HG03342 (cell line): ENCODE data around the gene RTP5.

Experiments
- ATAC-seq: cut with Tn5 transposase; IDR thresholded peaks from one replicate; pipeline ENCODE4 v1.9.1; 2021; ENCODE audit warnings: mild to moderate bottlenecking, moderate library complexity; ENCODE audit not compliant: unreplicated experiment

The RTP5 gene

DNA sequence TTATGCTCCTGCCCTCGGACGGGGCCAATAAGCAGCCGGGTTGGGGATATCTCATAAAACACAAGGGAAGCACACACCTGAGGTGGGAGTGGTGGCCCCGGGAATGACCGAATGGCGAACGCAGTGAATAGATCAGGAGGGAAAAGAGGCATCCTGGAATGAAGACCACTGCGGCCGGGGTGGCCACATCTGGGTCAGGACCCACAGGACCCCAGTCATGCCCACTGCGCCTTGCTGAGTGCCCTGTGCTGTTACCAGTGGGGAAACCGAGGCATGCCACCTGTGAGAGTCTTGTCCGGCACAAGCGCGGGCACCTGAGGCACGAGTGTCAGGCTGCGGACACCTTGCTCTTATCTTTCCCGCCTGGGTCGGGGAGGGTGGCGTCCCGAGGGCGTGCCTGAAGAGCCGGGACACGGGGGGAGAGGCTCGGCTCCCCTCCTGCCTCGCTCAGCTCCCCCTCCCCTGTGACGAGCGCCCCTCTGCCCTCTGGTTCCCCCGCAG, 12.4 kb upstream of the RTP5 start:
- no peak for ATAC-seq

DNA sequence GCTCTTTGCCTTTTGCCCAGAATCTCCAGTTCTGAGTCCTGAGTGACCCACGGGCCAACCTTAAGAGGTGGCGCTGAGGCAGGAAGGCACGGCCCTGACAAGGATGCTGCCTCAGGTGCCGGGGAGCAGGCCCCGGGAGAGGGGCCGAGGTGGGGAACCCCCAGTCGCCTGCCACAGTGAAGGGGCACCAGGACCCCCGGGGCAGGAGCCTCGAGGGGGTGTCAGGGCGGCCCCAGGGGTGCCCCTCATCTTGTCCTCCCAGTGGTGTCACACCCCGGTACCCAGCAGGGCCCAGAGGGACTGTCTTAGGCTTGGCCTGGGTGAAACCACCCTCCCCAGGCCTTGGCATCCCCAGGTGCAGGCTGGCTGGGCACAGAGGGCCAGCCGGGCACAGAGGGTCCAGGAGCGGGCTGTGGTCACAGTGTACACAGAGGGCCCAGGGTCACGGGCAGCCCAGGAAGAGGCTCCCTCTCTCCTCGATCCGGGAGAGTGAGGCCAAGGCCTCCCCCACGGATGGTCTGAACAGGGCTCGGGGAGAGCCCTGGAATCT, 11.9 kb upstream of the RTP5 start:
- ATAC-seq = no peak

GRCh38 chr2:241858206-241859016, 11.1 kb upstream of the RTP5 start, which contains the start of gene PDCD1:
PDCD1 (minus strand) TSS chr2:241858894; CDS start chr2:241858838, 56 bp downstream.
- peak; percentile 41 for ATAC-seq

DNA sequence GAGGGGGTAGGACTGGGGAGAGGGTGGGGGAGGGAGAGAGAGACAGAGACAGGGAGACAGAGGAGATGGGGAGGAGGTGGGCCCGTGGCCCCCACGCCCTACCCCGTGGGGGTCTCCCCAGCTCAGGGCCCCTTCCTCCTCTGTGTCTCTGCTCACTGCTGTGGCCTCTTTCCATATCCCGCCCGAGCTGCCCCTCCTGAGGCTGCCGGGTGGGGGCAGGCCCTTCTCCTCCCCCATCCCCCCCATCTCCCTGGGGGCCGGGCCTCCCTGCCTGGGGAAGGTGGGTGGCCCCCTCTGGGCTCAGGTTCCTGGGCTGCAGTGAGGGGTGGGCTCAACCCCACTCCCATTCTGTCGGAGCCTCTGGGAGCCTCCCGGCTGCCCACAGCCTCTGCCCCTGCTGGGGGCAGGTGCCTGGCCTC, 10.5 kb upstream of the RTP5 start:
- peak; percentile 16 for ATAC-seq

- peak; percentile 46 for ATAC-seq
Observed at GRCh38 chr2:241859436-241860183, 9.9 kb upstream of the RTP5 start.

DNA sequence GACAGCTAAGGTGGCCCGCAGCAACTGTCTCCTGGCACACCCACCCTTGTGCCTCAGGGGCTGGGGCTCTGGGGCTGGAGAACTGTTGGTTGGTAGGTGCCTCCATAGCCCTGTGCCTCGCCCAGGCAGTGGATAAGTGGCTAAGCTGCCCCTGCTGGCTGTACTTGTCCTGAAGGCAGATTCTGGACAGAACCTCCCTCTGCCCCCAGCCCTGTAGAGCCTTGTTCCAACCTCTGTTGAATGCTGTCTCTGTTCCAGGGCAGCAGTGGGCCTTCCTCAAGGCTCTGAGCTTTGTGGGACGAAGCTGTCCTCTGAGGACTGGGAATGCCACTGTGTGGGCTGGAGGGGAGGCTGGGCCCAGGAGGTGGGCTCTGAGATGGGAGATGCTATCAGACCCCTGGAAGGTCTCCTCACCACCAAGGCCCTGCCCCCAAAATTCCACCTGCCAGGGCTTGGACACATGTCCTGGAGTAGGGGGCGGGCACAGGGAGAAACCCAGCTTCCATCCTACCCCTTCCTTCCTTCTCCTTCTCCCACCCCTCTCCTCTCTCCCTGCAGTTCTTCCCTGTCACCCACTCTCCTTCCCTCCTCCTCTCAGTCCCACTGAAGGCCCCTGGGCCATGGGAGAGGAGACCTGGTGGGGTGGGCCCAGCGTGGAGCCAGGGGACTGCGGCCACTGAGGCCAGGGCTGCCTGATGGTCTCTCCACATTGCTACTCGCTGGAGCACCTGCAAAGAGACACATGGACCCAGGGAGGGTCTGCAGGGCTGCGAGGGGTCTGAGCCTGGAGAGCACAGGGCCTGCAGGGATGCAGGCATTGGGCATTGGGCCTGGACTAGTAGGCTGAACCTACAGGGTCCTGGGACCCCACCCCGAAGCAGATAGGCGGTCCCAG, 9.1 kb upstream of the RTP5 start:
- ATAC-seq = no peak

- ATAC-seq = no peak
Observed at GRCh38 chr2:241861264-241861663, 8.3 kb upstream of the RTP5 start.

DNA sequence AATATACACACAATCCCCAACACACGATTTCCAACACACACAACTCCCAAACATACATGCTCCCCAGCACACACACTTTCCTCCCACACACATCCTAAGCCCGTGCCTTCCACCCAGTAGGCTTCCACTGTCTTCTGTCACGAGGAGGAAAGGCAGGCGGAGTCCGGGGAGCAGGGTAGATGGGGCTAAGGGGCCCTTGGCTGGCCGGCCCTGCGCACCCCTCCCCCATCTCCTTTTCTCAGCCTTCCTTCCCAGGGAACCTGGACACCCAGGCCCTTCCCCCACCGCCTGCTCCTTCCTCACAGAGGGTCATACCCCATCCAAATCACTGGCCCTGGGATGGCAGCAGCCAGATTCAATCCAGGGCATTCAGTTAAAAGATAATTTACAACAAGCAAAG, 7.4 kb upstream of the RTP5 start:
- no peak for ATAC-seq

- ATAC-seq = no peak
Observed at GRCh38 chr2:241862775-241863535, 6.6 kb upstream of the RTP5 start.

- no peak for ATAC-seq
Observed at GRCh38 chr2:241863536-241863954, 6.0 kb upstream of the RTP5 start.

DNA sequence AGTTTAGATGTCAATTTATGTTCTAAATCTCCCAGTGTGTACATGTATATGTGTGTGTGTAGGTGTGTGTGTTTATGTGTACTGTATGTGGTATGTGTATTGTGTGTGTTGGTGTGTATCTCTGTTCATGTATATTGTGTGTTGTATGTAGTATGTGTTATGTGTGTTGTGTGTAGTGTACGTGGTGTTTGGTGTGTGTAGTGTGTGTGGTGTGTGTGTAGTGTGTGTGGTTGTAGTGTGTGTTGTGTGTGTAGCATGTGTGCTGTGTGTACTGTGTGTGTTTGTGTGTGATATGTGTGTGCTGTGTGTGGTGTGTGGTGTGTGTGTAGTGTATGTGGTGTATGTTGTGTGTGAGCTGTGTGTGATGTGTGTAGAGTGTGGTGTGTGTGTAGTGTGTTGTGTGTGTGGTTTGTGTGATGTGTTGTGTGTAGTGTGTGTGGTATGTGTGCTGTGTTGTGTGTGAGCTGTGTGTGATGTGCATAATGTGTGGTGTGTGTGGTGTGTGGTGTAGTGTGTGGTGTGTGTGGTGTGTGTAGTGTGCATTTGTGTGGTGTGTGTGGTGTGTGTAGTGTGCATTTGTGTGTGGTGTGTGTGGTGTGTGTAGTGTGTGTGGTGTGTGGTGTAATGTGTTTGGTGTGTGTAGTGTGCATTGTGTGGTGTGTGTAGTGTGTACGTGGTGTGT, 5.2 kb upstream of the RTP5 start:
- ATAC-seq = no peak

DNA sequence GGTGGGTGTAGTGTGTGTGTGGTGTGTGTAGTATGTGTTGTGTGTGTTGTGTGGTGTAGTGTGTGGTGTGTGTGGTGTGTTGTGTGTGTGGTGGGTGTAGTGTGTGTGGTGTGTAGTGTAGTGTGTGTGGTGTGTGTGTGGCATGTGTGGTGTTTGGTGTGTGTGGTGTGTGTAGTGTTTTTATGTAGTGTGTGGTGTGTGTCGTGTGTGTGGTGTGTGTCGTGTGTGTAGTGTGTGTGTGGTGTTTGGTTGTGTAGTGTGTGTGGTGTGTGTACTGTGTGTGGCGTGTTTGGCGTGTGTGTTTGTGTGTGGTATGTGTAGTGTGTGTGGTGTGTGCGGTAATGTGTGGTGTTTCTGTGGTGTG, 4.7 kb upstream of the RTP5 start:
- no peak for ATAC-seq

DNA sequence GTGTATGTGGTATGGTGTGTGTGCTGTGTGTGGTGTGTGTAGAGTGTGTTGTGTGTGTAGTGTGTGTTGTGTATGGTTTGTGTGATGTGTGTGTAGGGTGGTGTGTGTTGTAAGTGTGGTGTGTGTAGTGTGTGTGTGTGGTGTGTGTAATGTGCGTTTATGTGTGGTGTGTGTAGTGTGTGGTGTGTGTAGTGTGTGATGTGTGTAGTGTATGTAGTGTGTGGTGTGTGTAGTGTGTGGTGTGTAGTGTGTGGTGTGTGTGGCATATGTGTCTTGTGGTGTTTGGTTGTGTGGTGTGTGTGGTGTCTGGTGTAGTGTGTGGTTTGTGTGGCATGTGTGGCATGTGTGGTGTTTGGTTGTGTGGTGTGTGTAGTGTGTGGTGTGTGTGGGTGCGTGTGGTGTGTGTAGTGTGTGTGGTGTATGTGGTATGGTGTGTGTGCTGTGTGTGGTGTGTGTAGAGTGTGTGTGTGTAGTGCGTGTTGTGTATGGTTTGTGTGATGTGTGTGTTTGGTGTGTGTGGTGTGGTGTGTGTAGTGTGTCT, 4.0 kb upstream of the RTP5 start:
- no peak for ATAC-seq

GRCh38 chr2:241865957-241866789, 3.4 kb upstream of the RTP5 start:
- ATAC-seq = no peak

GRCh38 chr2:241866790-241867645, 2.5 kb upstream of the RTP5 start:
- ATAC-seq = no peak

- no peak for ATAC-seq
Observed at GRCh38 chr2:241867776-241868420, 1.6 kb upstream of the RTP5 start.

DNA sequence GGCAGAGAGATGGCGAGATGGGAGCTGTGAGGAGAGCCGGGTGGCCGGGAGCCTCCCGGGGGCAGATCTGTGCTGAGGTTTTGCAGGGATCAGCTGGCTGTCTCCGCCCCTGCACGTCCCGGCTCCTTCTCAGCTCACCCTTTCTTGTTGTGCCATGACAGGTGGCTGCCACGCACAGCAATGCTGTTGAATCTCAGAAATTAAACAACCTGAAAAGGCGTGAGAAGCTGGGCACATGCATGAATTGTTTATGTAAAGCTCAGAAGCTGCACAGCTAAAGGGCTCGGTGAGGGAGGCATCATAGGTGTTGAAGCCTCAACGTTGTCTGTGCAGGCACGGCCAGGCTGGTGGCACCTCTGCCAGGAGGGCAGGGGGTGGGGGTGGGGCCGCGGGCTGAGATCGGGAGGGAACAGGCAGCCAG, 858 bp upstream of the RTP5 start:
- no peak for ATAC-seq
